ENCODE data around the gene ITGA11.
"Not testable (repeated sequence)": the region's sequence is repeated elsewhere in the genome, so short reads cannot be mapped to it uniquely, and the experiment has no call there.

The ITGA11 gene

GRCh38 chr15:68405378-68406250 lies 26.3 kb downstream of the ITGA11 start:
- Histone ChIP-seq H3K4me3 (ENCODE audit: low read length in 2 of 2) (no peak overlapping the region), H3K27me3 (ENCODE audit: control insufficient read depth in 2 of 2, insufficient read depth in 2 of 2, low read length in 2 of 2) (no peaks in the 10 kb centered on the region), H3K9me3 (ENCODE audit: control insufficient read depth in 2 of 2, low read length in 2 of 2) (no peaks in the 10 kb centered on the region), H3K36me3 (ENCODE audit: control insufficient read depth in 2 of 2, insufficient read depth in 2 of 2, low read length in 2 of 2) (no peaks in the 10 kb centered on the region), H3K4me1 (ENCODE audit: control insufficient read depth in 2 of 2, insufficient read depth in 2 of 2, low read length in 2 of 2) (no peaks in the 10 kb centered on the region), H3K27ac (ENCODE audit: low read depth in 2 of 2, low read length in 2 of 2) (no peak overlapping the region), H3K9ac (ENCODE audit: low read depth in 1 of 2, low read length in 2 of 2) (no peak overlapping the region)

DNA sequence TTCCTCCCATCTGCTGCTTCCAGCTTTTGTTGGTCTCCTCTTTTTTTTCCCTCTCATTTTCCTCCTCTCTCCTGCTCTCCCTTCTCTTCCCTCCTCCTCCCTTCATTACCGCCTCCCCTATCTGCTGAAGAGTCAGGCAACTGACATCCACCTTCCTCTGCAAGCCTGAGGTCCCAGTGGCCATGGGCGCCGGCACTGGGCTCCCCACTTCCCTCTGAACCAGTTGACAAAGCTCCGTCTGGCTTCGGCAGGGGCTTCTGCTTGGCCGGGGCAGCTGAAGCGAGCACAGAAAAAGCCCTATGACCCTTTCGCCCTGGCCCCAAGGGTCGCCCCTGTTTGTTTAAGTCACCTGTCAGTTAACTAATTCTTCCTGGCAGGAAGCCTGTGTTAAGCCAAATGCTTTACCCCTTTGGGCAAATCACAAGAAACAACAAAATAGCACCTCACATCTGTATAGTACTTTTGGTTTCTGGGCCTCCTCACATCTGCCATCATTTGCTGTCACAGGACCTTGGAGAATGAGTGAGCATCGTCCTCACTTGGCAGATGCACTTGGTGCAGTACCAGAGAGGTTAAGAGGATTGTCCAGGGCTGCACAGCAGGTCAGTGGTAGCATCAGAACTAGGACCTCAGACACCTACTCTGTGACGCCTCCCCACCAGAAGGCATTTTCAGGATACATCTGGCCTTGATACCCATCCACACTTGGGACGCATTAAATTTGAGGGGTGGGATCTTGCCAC lies 27.7 kb downstream of the ITGA11 start:
- H3K4me1 ChIP-seq (ENCODE audit: control insufficient read depth in 2 of 2, insufficient read depth in 2 of 2, low read length in 2 of 2), result no peaks in the 10 kb centered on the region
- no peak overlapping the region for H3K27ac ChIP-seq (ENCODE audit: low read depth in 2 of 2, low read length in 2 of 2)
- H3K36me3 ChIP-seq (ENCODE audit: control insufficient read depth in 2 of 2, insufficient read depth in 2 of 2, low read length in 2 of 2), result no peaks in the 10 kb centered on the region
- no peaks in the 10 kb centered on the region for H3K27me3 ChIP-seq (ENCODE audit: control insufficient read depth in 2 of 2, insufficient read depth in 2 of 2, low read length in 2 of 2)
- H3K9ac ChIP-seq (ENCODE audit: low read depth in 1 of 2, low read length in 2 of 2), result no peak overlapping the region
- no peak overlapping the region for H3K4me3 ChIP-seq (ENCODE audit: low read length in 2 of 2)
- no peaks in the 10 kb centered on the region for H3K9me3 ChIP-seq (ENCODE audit: control insufficient read depth in 2 of 2, low read length in 2 of 2)

- no peak overlapping the region for H3K9ac ChIP-seq (ENCODE audit: low read depth in 1 of 2, low read length in 2 of 2)
- H3K9me3 ChIP-seq (ENCODE audit: control insufficient read depth in 2 of 2, low read length in 2 of 2), result no peaks in the 10 kb centered on the region
- H3K27me3 ChIP-seq (ENCODE audit: control insufficient read depth in 2 of 2, insufficient read depth in 2 of 2, low read length in 2 of 2), result no peaks in the 10 kb centered on the region
- no peak overlapping the region for H3K4me3 ChIP-seq (ENCODE audit: low read length in 2 of 2)
- no peak overlapping the region for H3K27ac ChIP-seq (ENCODE audit: low read depth in 2 of 2, low read length in 2 of 2)
- H3K36me3 ChIP-seq (ENCODE audit: control insufficient read depth in 2 of 2, insufficient read depth in 2 of 2, low read length in 2 of 2), result no peaks in the 10 kb centered on the region
- no peaks in the 10 kb centered on the region for H3K4me1 ChIP-seq (ENCODE audit: control insufficient read depth in 2 of 2, insufficient read depth in 2 of 2, low read length in 2 of 2)
Measured at GRCh38 chr15:68403161-68403941, 28.6 kb downstream of the ITGA11 start.

DNA sequence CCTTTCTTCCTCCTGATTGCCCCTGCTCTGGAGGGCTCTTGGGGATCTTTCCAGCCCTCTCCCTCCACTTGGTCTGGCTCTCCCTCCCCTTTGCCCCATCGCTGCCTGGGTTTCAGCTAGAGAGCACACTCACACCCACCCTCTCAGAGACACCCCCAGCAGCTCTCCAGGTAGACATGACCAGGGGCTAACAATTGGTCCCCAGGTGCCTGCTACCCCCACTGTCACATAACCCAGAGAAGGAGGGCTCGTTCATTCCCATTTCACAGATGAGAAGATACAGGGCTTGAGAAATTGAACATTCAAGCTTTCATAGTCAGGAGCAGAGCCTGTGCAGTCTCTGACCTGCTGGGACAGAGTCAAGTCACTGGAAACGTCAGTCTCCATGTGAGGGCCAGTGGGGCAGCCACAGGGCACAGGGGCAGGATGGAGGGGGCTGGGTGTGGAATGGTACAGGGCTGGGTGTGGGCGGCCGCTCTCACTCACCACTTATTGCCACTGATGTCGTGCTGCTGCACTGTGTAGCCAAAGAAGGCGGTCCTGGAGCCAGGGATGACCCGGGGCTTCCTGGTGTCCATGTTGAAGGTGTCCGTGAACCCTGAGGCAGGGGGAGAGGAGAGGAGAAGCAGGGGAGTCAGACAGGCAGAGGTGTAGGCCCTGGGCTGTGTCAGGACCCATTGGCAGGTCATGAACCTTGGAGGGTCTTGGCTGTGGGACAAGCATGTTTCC lies 29.4 kb downstream of the ITGA11 start:
- Histone ChIP-seq H3K36me3 (ENCODE audit: control insufficient read depth in 2 of 2, insufficient read depth in 2 of 2, low read length in 2 of 2) (no peaks in the 10 kb centered on the region), H3K4me1 (ENCODE audit: control insufficient read depth in 2 of 2, insufficient read depth in 2 of 2, low read length in 2 of 2) (no peaks in the 10 kb centered on the region), H3K27ac (ENCODE audit: low read depth in 2 of 2, low read length in 2 of 2) (no peak overlapping the region), H3K4me3 (ENCODE audit: low read length in 2 of 2) (no peak overlapping the region), H3K9ac (ENCODE audit: low read depth in 1 of 2, low read length in 2 of 2) (no peak overlapping the region), H3K27me3 (ENCODE audit: control insufficient read depth in 2 of 2, insufficient read depth in 2 of 2, low read length in 2 of 2) (no peaks in the 10 kb centered on the region), H3K9me3 (ENCODE audit: control insufficient read depth in 2 of 2, low read length in 2 of 2) (no peaks in the 10 kb centered on the region)

GRCh38 chr15:68401496-68402431 lies 30.2 kb downstream of the ITGA11 start:
- Histone ChIP-seq H3K9me3 (ENCODE audit: control insufficient read depth in 2 of 2, low read length in 2 of 2) (no peaks in the 10 kb centered on the region), H3K9ac (ENCODE audit: low read depth in 1 of 2, low read length in 2 of 2) (no peak overlapping the region), H3K36me3 (ENCODE audit: control insufficient read depth in 2 of 2, insufficient read depth in 2 of 2, low read length in 2 of 2) (no peaks in the 10 kb centered on the region), H3K27me3 (ENCODE audit: control insufficient read depth in 2 of 2, insufficient read depth in 2 of 2, low read length in 2 of 2) (no peaks in the 10 kb centered on the region), H3K27ac (ENCODE audit: low read depth in 2 of 2, low read length in 2 of 2) (no peak overlapping the region), H3K4me3 (ENCODE audit: low read length in 2 of 2) (no peak overlapping the region), H3K4me1 (ENCODE audit: control insufficient read depth in 2 of 2, insufficient read depth in 2 of 2, low read length in 2 of 2) (no peaks in the 10 kb centered on the region)

DNA sequence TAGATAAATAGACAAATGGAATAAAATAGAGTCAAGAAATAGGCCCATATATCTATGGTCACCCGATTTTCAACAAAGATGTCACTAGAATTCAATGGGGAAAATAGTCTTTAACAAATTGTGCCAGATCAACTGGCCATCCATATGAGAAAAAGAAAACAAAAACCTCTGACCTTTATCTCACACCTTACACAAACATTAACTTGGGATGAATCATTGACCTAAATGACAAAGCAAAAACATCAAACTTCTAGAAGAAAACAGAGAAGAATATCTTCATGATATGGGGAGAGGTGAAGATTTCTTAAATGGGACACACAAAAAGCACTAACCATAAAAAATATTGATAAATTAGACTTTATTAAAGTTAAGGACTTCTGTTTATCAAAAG lies 31.9 kb downstream of the ITGA11 start:
- Histone ChIP-seq H3K4me3 (ENCODE audit: low read length in 2 of 2) (no peak overlapping the region), H3K9me3 (ENCODE audit: control insufficient read depth in 2 of 2, low read length in 2 of 2) (no peaks in the 10 kb centered on the region), H3K27me3 (ENCODE audit: control insufficient read depth in 2 of 2, insufficient read depth in 2 of 2, low read length in 2 of 2) (no peaks in the 10 kb centered on the region), H3K27ac (ENCODE audit: low read depth in 2 of 2, low read length in 2 of 2) (no peak overlapping the region), H3K36me3 (ENCODE audit: control insufficient read depth in 2 of 2, insufficient read depth in 2 of 2, low read length in 2 of 2) (no peaks in the 10 kb centered on the region), H3K4me1 (ENCODE audit: control insufficient read depth in 2 of 2, insufficient read depth in 2 of 2, low read length in 2 of 2) (no peaks in the 10 kb centered on the region), H3K9ac (ENCODE audit: low read depth in 1 of 2, low read length in 2 of 2) (no peak overlapping the region)

- Histone ChIP-seq H3K9me3 (ENCODE audit: control insufficient read depth in 2 of 2, low read length in 2 of 2) (no peaks in the 10 kb centered on the region), H3K27ac (ENCODE audit: low read depth in 2 of 2, low read length in 2 of 2) (no peak overlapping the region), H3K27me3 (ENCODE audit: control insufficient read depth in 2 of 2, insufficient read depth in 2 of 2, low read length in 2 of 2) (no peaks in the 10 kb centered on the region), H3K36me3 (ENCODE audit: control insufficient read depth in 2 of 2, insufficient read depth in 2 of 2, low read length in 2 of 2) (no peaks in the 10 kb centered on the region), H3K4me1 (ENCODE audit: control insufficient read depth in 2 of 2, insufficient read depth in 2 of 2, low read length in 2 of 2) (no peaks in the 10 kb centered on the region), H3K9ac (ENCODE audit: low read depth in 1 of 2, low read length in 2 of 2) (no peak overlapping the region), H3K4me3 (ENCODE audit: low read length in 2 of 2) (no peak overlapping the region)
Measured at GRCh38 chr15:68399096-68400065, 32.6 kb downstream of the ITGA11 start.

- not testable (repeated sequence) for H3K4me1 ChIP-seq (ENCODE audit: control insufficient read depth in 2 of 2, insufficient read depth in 2 of 2, low read length in 2 of 2); H3K9me3 ChIP-seq (ENCODE audit: control insufficient read depth in 2 of 2, low read length in 2 of 2); H3K27ac ChIP-seq (ENCODE audit: low read depth in 2 of 2, low read length in 2 of 2); H3K36me3 ChIP-seq (ENCODE audit: control insufficient read depth in 2 of 2, insufficient read depth in 2 of 2, low read length in 2 of 2); H3K27me3 ChIP-seq (ENCODE audit: control insufficient read depth in 2 of 2, insufficient read depth in 2 of 2, low read length in 2 of 2); H3K4me3 ChIP-seq (ENCODE audit: low read length in 2 of 2); H3K9ac ChIP-seq (ENCODE audit: low read depth in 1 of 2, low read length in 2 of 2)
Measured at GRCh38 chr15:68397999-68398398, 34.0 kb downstream of the ITGA11 start.

Data from mucosa of rectum (tissue), 2 donors.